Measurements from ENCODE around the gene CFAP45.

GRCh38 chr1:159949123-159949522, 49.2 kb upstream of the CFAP45 start:
- TF ChIP-seq ERG (CRISPR knock-in tag; IDR thresholded peaks at IDR 0.05) = no peak
- no peak for TF ChIP-seq CTCF (IDR thresholded peaks at IDR 0.05)
- no peak for TF ChIP-seq FOXP1 (CRISPR knock-in tag; IDR thresholded peaks at IDR 0.05; ENCODE audit: borderline replicate concordance)
- no peak for TF ChIP-seq HMGXB4 (CRISPR knock-in tag; IDR thresholded peaks at IDR 0.05)
- no peak for TF ChIP-seq SMAD3 (CRISPR knock-in tag; IDR thresholded peaks at IDR 0.05; ENCODE audit: borderline replicate concordance)
- TF ChIP-seq SP1 (CRISPR knock-in tag; conservative IDR thresholded peaks at IDR 0.05) = no peak
- TF ChIP-seq ATF2 (CRISPR knock-in tag; IDR thresholded peaks at IDR 0.05; ENCODE audit: borderline replicate concordance, low read depth) = no peak
- no peak for TF ChIP-seq NFYB (CRISPR knock-in tag; conservative IDR thresholded peaks at IDR 0.05; ENCODE audit: low read depth)
- no peak for TF ChIP-seq ZNF317 (CRISPR knock-in tag; IDR thresholded peaks at IDR 0.05; ENCODE audit: borderline replicate concordance, low read depth)
- TF ChIP-seq TP53 (CRISPR knock-in tag; IDR thresholded peaks at IDR 0.05) = no peak
- TF ChIP-seq ZBTB21 (CRISPR knock-in tag; IDR thresholded peaks at IDR 0.05; ENCODE audit: borderline replicate concordance) = no peak
- TF ChIP-seq NR2C2 (CRISPR knock-in tag; IDR thresholded peaks at IDR 0.05) = no peak
- TF ChIP-seq USF2 (CRISPR knock-in tag; IDR thresholded peaks at IDR 0.05) = no peak
